Renal cortical epithelial cell (primary cell): Measurements from ENCODE around the gene RTF1. TPM values are rescaled to one million over a fixed set of nuclear protein-coding genes. Genes with fewer than 3 reads are reported as not detected.
"Not testable (repeated sequence)": the region's sequence is repeated elsewhere in the genome, so short reads cannot be mapped to it uniquely, and the experiment has no call there.

ENCODE experiments used
- DNase-seq: peaks from one replicate; pipeline ENCODE4 v3.0.0-alpha.2; 2011; ENCODE audit warnings: low read depth
- total RNA-seq: library from RNA; depleted of rRNA; stranded (reverse); fragments of >200 nt; gene quantifications from 2 replicates; pipeline ENCODE4 v1.2.3, GENCODE V29; 2014

RTF1 gene
- total RNA-seq = 16.1 and 33.2 TPM in 2 replicates

DNA sequence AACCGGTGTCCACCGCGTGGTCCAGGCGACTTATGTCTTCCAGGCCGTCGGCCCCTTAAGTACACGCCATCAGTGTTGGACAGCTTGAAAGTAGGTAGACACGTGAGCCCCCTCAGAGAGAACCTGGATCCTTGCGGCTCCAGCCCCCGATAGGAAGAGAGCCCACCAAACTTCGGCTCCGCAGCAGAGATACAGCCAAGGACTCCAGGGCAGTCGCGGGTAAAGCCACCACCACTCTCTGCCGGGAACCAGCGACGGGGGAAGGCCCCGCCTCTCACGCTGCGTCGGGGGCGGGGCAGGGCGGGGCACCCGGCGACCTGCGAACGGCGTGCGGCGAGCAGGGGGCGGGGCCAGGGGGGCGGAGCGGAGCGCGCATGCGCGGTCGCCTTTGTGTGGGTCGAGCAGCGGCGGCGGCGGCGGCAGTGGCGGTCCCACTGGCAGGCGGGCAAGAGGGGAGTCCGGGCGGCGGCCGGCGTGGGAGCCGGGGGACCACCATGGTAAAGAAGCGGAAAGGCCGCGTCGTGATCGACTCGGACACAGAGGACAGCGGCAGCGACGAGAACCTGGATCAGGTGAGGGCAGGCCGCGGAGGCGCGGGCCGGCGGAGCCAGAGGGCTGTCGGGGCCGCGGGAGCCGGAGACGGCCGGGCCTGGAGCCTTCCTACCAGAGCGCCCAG is at the start of gene RTF1:
Gene RTF1 (plus strand): TSS at position 354 of the 676 bp plus-strand sequence. CDS start 21 bp downstream, at position 375.
- DNase-seq = peak; percentile 64

DNA sequence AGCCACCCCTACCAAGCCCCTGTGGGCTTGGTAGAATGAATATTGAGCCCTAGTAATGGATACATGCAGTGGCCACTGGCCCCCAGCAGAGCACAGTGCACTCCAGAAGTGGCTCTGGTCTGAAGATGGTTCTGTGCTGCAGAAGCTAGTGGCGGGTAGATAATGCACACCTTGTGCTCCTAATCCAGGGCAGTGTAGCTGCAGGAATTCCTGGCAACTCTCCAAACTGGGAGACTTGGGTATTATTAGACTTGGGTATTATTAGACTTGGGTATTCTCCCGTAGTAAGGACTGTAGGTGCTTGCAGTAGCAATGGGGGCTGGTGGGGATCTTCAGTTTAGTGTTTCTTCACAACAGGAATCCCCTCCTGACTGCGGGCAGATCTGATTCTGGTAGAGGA is 49.5 kb upstream of the RTF1 start:
- DNase-seq = no peak

DNA sequence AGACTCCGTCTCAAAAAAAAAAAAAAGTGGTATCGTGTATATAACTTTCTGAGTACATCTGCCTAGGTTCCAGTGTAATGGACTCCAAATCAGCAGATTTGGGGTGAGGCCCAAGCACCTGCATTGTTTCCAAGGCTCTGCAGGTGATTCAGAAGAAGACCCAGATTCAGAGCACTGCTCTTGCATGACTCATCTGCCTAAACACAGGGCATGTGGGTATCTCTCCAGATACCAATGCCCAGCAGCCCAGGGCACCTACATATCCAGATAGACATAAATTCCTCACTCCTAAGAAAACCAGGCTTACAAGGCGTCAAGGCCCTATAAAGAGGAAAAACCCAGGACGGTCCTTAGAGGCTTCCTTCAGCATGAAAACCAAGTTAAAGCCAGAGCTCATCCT is 38.9 kb upstream of the RTF1 start:
- DNase-seq = no peak

DNA sequence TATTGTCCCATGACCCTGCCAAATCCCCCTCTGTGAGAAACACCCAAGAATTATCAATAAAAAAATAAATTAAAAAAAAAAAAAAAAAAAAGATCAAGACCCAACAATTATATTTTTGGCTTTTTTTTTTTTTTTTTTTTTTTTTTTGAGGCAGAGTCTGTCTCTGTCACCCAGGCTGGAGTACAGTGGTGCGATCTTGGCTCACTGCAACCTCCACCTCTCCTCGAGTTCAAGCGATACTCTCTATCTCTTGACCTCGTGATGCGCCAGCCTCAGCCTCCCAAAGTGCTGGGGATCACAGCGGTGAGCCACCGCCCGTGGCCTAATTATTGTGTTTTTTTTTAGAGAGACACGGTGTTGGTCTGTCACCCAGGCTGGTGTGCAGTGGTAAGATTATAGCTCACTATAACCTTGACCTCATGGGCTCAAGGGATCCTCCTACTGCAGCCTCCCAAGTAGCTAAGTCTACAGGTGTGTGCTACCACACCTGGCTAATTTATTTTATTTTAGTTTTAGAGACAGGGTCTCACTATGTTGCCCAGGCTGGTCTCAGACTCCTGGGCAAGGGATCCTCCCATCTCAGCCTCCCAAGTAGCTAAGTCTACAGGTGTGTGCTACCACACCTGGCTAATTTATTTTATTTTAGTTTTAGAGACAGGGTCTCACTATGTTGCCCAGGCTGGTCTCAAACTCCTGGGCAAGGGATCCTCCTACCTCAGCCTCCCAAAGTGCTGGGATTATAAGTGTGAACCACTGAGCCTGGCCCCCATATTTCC is 32.7 kb upstream of the RTF1 start:
- not testable (repeated sequence) for DNase-seq

DNA sequence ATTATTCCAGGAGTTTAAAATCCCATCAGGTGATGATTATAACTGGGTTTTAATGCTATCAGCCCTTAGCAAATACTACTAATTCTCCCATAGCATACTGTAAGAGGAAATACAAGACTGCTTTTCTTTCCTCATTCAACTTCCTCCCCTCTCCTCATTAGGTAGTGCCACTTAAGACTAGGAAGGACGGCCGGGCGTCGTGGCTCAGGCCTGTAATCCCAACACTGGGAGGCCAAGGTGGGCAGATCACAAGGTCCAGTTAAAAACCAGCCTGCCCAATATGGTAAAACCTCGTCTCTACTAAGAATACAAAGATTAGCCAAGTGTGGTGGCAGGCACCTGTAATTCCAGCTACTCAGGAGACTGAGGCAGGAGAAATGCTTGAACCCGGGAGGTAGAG is 29.2 kb upstream of the RTF1 start:
- DNase-seq = no peak

DNA sequence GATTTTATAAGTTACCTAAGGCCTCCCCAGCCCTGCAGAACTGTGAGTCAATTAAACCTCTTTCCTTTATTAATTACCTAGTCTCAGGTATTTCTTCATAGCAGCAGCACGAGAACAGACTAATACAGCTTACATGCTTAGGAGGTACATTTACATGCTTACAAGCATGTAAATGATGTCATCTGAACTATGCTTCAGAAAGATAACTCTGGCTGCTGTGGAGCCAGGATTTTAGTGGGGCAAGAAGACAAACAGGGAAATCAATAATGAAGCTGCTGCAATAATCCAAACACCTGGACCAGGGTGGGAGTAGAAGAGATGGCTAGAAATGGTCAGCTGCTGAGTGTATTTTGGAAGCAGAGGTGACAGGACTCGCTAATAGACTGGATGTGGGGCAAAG is 24.2 kb upstream of the RTF1 start:
- DNase-seq = no peak

DNA sequence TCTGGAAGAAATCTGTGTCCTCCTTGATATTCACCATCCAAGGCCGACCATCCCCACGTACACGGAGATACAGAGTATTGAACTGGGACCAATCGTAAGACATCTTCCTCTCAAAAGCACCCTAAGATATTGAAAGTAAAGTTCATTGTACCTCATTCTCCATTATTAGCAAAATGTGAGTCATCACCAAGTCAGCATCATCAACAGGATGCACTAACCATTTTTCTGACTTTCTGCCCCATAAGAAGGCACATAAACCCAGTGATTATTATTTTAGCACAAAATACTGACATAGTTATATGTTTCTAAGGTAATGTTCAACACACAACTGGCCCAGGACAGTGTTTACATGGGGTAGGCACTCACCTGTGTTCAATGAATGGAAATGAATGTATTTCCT is 22.0 kb upstream of the RTF1 start:
- no peak for DNase-seq

DNA sequence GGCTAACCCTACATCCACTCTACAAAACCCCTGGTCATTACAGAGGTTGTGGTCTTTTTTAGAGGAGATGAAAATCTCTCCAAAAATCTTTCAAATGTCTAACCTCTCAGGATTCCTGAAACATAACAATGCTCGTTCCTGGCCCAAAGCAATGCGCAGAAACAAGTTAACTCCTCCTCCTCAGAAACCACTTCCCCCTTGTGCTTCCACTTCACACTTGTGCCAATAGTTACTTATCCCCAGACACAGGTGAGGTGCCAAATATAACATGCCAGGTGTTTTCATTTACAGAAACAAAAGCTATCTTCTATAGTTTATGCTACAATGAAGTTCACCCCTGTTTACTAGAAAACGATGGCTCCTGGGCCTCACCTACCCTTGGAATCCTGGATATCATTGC is 20.8 kb upstream of the RTF1 start:
- DNase-seq = no peak

DNA sequence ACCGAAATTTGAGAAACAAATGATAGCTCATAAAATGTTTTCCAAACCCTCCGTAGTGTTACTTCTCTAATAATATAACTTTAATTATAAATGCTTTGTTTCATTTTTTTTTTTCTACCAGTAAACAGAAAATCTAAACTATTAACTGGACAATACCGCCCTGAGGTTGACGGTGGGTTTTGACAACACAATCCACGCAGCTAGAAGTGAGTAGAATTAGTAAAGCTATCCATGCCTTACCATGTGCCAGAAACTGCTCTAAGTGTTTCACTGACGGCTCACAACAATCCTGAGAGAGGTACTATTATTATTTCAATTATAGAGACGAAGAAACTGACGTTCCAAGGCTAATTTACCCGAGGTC is 15.0 kb upstream of the RTF1 start:
- no peak for DNase-seq

DNA sequence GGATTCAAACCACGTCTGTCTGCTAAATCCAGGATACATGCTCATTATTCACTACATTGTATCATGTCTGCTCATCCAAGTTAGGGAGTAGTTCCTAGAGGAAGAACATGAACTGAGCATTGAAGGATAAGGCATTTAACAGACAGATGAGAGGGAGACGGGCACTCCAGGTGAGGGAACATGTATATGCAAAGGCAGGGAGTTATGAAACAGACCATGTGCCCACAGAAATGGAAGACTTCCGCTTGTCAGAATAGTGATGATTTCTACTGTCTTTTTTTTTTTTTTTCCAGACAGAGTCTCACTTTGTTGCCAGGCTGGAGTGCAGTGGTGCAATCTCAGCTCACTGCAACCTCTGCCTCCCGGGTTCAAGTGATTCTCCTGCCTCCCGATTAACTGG is 9.6 kb upstream of the RTF1 start:
- no peak for DNase-seq

DNA sequence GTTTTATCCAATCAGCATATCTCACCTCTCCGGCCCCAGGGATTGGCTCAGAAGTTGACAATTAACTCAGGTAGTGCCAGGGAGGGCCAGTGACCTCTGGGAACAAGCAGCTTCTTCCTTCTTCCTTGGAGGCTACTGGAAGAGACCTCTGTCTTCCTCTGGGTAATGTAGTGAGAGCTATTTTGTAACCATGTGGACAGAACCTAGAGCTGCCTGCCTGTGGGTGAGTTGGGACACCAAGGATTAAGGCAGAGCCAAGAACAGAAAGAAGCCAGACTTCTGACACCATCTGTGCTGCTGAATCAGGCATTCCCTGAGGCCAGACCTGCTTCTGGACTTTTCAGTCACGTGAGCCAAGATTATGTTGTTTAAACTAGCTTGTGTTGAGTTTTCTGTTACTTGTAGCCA is 8.7 kb upstream of the RTF1 start:
- DNase-seq = peak; percentile 42

DNA sequence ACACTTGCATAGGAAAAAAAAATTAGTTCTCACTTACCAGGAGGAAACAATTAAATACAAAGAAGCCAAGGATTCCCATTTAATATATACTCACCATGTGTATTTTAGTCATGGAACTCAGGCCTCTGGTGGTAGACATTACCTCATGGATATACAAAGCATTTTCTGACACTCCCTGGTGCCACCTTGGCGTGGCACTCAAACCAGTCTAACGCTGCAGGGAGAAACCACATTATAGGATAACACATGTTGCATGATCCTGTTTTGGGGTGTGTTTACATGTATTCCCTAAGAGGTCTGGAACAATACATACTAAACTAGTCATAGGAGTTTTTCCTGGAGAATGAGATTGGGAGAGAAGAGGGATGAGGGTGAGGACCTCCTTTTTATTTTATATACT is 5.9 kb upstream of the RTF1 start:
- DNase-seq = no peak

DNA sequence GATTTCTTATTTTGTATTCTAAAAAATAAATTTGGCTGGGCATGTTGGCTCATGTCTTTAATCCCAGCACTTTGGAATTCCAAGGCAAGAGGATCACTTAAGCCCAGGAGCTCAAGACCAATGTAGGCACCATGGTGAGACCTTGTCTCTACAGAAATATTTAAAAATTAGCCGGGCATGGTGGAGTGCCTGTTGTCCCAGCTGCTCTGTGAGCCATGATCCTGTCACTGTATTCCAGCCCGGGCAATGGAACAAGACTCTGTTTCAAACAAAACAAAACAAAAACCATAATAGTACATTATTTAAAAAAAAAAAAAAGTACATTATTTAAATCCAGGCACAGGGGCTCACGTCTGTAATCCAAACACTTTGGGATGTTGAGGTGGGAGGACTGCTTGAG is 5.5 kb upstream of the RTF1 start:
- no peak for DNase-seq

DNA sequence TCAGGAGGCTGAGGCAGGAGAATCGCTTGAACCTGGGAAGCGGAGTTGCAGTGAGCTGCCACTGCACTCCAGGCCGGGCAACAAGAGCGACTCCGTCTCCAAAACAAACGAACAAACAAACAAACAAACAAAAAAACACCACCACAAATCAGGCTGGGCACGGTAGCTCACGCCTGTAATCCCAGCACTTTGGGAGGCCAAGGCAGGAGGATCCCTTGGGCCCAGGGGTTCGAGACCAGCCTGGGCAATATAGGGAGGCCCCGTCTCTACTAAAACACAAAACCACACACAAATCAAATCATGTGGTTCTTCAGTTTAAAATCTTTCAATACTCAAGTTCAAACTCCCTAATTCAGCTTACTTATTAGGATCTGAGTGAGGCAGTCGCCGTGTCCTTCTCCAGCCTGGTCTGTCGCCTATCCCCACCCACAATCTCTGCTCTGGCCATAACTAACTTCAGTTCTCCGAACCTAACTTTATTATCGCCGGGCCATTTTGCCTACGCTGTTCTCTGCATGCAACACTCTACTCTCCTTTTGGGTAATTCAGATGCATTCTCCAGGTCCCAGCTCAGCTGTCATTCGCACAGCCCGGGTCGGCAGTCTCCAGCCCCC is 660 bp upstream of the RTF1 start:
- no peak for DNase-seq

DNA sequence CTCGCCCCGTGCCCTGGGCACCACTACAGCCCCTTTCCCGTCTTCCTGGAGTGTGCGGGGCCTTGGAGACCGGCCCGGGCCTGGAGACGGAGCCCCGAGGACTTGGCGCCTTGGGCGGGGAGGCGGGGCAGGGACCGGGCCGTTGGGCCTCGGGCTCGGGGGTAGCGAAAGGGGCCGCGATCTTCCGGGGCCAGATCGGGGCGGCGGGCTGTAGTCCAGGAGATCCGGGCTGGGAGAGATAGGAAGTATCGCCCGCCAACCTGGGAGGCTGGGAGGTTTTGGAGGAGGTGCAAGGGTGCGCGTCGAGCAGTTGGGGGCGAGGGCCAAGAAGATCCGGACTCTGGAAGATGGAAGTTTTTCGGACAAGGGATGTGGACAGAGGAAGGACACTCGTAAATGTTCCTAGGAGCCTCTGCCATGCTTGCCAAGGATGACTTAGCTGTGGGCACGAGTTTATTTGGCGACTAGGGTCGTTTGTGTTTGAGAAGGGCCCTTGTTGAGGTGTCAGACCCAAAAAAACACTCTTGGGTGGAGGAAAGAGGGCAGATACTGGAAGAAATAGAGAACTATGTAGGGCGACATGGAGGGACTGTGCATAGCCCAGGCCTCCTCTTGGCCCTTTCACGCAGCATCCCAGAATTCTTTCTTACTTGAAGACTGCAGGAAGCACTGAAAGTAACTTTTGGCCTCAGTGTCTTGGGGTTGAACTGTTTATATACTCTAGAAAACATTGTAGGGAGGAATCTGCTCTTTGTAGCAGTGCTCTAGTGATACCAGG is 712 bp downstream of the RTF1 start:
- DNase-seq = peak; percentile 13

DNA sequence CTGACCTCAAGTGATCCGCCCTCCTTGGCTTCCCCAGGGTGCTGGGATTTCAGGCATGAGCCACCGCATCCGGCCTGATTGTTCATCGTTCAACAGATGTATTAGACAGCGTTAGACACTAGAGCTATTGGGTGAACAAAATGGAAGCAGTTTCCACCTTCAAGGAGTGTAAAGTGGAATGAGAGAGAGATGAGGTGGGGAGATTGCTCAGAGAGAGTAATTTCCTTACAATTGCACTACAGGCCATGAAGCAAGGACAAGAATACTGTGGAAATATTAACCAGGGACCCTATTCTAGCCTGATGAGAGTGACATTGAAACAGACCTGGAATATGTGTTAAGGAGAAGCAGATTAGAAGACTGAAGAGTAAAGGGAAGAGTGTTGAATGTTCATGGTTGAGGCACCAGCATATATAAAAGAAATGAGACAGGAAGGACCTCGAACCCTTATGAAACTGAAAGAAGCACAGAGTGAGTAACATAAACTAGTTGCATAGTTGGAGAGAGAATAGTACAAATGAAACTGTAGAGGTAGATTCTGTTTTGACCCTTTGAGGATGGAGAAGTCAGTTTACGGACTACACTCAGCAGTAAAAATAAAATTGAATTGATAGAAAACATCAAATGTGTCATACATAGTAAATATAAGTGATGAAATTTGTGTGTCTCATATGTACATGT is 7.2 kb downstream of the RTF1 start:
- no peak for DNase-seq

DNA sequence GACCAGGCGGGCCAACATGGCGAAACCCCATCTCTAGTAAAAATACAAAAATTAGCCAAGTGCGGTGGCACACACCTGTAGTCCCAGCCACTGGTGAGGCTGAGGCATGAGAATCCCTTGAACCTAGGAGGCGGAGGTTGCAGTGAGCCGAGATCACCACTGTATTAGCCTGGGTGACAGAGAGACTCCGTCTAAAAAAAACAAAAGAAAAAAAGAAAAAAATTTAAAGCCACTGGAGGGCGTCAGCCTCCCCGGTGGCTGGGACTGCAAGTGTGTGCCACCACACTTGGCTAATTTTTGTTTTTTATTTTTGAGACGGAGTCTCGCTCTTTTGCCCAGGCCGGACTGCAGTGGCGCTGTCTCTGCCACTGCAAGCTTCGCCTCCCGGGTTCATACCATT is 7.9 kb downstream of the RTF1 start:
- DNase-seq = no peak

DNA sequence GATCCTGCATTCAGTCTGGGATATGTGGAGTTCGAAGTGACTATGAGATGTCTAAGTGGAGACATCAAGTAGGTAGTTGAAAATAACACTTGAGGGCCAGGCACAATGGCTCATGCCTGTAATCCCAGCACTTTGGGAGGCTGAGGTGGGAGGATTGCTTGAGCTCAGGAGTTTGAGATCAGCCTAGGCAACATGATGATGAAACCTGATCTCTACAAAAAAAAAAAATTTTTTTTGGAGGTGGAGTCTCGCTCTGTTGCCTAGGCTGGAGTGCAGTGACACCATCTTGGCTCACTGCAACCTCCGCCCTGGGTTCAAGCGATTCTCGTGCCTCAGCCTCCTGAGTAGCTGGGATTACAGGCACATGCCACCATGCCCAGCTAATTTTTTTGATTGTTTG is 9.0 kb downstream of the RTF1 start:
- not testable (repeated sequence) for DNase-seq

DNA sequence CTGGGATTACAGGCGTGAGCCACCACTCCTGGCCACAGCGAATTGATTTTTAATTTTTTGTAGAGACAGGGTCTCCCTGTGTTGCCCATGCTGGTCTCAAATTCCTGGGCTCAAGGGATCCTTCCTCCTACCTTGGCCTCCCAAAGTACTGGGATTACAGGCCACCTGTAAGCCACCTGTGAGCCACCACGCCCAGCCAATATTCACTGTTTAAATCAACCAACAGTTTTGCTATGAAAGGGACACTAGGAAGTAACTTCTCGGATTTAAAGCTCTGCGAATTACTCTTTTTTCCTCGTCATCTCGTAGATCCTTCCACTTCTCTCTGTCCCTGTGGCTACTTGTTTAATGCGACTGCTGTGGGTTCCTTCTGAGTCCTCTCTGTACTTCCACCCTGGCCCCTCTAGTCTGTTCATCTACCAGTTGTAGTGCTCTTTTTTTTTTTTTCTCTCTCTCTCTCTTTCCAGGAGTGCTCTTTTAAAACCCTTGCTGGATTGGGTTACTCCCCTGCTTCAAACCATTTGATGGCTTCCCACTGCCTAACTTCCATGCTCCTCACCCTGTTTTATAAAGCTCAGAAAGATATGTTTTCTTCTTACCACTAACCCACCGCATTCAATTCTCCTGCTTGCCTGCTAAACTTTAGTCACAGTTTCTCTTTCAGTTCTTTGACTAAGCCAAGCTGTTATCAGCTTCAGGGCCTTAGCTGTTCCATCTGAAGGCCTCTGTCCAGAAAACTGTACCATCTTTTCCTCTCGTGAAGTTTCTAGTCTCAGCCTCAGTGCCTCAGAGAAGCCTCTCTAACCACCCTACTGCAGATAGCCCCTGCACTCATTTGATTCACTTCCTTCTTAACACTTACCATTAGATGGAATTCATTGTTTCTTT is 12.4 kb downstream of the RTF1 start:
- no peak for DNase-seq

DNA sequence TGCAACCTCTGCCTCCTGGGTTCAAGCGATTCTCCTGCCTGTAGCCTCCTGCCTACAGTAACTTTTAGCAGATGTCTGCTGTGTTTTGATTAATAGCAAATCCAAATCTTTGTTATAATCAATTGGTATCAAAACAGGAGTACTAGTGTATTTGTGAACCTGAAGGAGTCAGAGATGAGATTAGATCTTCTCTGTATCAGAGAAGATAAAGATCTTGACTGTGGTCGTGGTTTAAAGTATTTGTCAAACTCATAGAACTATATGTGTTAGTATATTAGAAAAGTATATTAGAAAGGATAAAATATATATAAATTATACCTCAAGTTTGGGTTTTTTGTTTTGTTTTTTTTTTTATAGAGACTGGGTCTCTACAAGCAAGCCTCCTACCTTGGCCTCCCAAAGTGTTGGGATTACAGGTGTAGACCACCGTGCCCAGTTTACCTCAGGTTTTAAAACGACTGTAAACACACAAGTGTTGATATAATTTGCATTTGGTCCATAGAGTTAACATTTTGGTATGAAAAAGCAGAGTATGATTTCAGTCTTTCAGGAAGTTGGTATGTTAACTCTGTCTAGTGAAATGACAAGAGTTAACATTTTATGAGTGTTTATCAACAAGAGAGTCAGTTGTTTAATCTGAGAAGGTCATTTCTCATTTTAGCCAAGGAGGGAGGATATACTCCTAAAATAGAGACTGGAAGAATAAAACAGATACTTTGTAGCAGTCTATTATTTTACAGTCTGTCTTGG is 18.3 kb downstream of the RTF1 start:
- no peak for DNase-seq
